Upper lobe of right lung (tissue), 1 donor: ENCODE measurements around the gene HMGXB4. TPM values are rescaled to one million over a fixed set of nuclear protein-coding genes. Genes with fewer than 3 reads are reported as not detected.

Experiments used
- ATAC-seq: fragments of 200-7000 bp; cut with Tn5 transposase; one replicate; pipeline ENCODE4 v1.9.1; 2020; ENCODE audit warnings: mild to moderate bottlenecking, moderate library complexity
- DNase-seq: peaks from one replicate; pipeline ENCODE4 v3.0.0-alpha.2; 2020
- H3K27ac ChIP-seq: fragments of 200-600 bp; one replicate; pipeline ENCODE4 v1.8.0; 2022
- H3K27me3 ChIP-seq: fragments of 200-600 bp; one replicate; pipeline ENCODE4 v1.8.0; 2022; ENCODE audit warnings: mild to moderate bottlenecking
- H3K36me3 ChIP-seq: fragments of 200-600 bp; one replicate; pipeline ENCODE4 v1.8.0; 2022
- H3K4me1 ChIP-seq: fragments of 200-600 bp; one replicate; pipeline ENCODE4 v1.8.0; 2022
- H3K4me3 ChIP-seq: fragments of 200-600 bp; one replicate; pipeline ENCODE4 v1.8.0; 2022; ENCODE audit warnings: mild to moderate bottlenecking
- H3K9me3 ChIP-seq: fragments of 200-600 bp; one replicate; pipeline ENCODE4 v1.8.0; 2022
- intact Hi-C: fragments of 100-400 bp; cut with DNase I; formaldehyde crosslinking; loops from one replicate; pipeline ENCODE4 v1.11.0; 2022
- total RNA-seq: library from RNA; stranded (reverse); fragmentation: NEBNext Ultra II Directional; extraction: Animal tissue kit (Norgen Biotek cat#: 25700); gene quantifications from one replicate; pipeline ENCODE4 v1.2.1, GENCODE V29; 2021
- TF ChIP-seq, protein P1 (sequence below): fragments of 200-600 bp; IDR thresholded peaks from one replicate; pipeline ENCODE4 v1.8.0; 2022; ENCODE audit warnings: antibody characterized with exemption
- donor health status: DM: no; HTN: yes; CAD: no; lungs with severe emphysema.

HMGXB4 gene
- total RNA-seq, 1 donor from 2014 or later = 17.5 TPM

DNA sequence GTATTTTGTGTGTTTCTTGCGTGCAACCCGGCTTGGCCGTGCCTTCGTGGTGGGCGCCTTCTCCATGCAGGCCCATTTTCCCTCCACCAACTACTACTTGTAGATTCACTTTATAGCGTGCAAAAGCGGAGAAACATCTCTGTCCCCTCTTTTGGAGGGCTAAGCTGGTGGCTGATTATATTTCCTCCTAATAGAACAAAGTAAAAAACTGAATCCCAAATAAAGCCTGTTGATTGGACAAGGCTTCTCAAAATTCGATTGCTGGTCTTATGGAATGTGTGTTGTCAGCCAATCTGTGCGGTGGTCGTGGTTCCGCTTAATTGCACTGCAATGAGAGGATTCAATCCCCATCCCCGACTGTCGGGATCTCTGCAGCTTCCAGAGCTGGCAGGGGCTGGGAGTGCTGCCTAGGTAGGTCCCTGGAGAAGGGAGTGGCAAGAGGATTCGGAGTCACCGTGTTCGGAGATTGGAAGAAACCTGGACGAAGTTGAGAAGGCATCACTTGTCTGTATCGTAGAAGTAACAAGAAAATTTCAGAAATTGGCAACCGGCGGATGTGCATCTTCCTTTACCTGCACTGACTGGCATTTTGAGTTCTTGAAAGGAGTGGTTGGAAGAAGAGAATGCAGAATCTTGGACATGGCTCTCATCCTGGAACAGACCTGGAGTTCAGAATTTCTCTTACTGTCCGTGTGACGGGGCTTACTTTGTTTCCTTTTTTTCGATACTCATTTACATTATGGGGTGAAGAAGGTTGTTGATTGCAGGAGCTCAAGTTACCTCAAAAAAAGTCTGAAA is 1.1 kb downstream of the HMGXB4 start:
- ATAC-seq (no peak), DNase-seq (no peak)
- Histone ChIP-seq H3K4me3 (peak overlapping the region; percentile 87), H3K27ac (peak overlapping the region; percentile 99), H3K36me3 (peaks cover 15% of the 10 kb centered on the region), H3K4me1 (peaks cover 10% of the 10 kb centered on the region), H3K9me3 (no peaks in the 10 kb centered on the region), H3K27me3 (no peaks in the 10 kb centered on the region)
- TF ChIP-seq, protein P1, sequence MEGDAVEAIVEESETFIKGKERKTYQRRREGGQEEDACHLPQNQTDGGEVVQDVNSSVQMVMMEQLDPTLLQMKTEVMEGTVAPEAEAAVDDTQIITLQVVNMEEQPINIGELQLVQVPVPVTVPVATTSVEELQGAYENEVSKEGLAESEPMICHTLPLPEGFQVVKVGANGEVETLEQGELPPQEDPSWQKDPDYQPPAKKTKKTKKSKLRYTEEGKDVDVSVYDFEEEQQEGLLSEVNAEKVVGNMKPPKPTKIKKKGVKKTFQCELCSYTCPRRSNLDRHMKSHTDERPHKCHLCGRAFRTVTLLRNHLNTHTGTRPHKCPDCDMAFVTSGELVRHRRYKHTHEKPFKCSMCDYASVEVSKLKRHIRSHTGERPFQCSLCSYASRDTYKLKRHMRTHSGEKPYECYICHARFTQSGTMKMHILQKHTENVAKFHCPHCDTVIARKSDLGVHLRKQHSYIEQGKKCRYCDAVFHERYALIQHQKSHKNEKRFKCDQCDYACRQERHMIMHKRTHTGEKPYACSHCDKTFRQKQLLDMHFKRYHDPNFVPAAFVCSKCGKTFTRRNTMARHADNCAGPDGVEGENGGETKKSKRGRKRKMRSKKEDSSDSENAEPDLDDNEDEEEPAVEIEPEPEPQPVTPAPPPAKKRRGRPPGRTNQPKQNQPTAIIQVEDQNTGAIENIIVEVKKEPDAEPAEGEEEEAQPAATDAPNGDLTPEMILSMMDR = no peak
- intact Hi-C loops = no loop called here

DNA sequence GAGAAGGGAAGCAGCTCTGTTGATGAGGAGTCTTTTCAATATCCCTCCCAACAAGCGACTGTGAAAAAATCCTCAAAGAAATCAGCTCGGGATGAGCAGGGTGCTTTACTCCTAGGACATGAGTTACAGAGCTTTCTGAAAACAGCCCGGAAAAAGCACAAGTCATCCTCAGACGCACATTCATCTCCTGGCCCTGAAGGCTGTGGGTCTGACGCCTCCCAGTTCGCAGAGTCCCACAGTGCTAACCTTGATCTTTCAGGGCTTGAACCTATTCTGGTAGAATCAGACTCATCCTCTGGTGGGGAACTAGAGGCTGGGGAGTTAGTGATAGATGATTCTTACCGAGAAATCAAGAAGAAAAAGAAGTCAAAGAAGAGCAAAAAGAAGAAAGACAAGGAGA is 7.7 kb downstream of the HMGXB4 start:
- no peak for DNase-seq
- H3K4me3 ChIP-seq = no peak overlapping the region
- intact Hi-C loops = no loop called here
- no peaks in the 10 kb centered on the region for H3K9me3 ChIP-seq
- no peaks in the 10 kb centered on the region for H3K4me1 ChIP-seq
- H3K36me3 ChIP-seq = peaks cover 77% of the 10 kb centered on the region
- TF ChIP-seq, protein P1 = no peak
- ATAC-seq = no peak
- H3K27me3 ChIP-seq = no peaks in the 10 kb centered on the region
- no peak overlapping the region for H3K27ac ChIP-seq

DNA sequence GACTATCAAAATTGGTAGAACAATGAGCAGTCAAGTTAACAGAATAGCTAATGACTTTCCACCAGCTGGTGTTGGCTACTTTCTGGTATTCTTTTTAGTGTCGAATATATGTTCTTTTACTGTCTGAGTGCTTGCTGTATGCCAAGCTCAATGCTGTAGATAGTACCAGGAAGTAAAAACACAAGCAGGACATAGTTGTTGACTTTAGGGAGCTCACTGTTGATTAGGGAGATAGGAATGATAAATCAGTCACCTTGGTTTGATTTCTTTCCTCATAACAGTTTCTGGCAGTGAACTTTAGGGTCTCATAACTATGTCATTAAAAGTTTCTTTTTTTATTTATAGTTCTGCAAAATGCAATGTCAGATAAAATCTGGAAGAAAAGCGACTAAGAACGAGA is 9.0 kb downstream of the HMGXB4 start:
- no peak overlapping the region for H3K27ac ChIP-seq
- ATAC-seq = no peak
- TF ChIP-seq, protein P1 = no peak
- DNase-seq = no peak
- intact Hi-C loops = no loop called here
- no peaks in the 10 kb centered on the region for H3K27me3 ChIP-seq
- no peaks in the 10 kb centered on the region for H3K9me3 ChIP-seq
- H3K4me1 ChIP-seq = no peaks in the 10 kb centered on the region
- H3K4me3 ChIP-seq = no peak overlapping the region
- H3K36me3 ChIP-seq = peaks cover 83% of the 10 kb centered on the region

DNA sequence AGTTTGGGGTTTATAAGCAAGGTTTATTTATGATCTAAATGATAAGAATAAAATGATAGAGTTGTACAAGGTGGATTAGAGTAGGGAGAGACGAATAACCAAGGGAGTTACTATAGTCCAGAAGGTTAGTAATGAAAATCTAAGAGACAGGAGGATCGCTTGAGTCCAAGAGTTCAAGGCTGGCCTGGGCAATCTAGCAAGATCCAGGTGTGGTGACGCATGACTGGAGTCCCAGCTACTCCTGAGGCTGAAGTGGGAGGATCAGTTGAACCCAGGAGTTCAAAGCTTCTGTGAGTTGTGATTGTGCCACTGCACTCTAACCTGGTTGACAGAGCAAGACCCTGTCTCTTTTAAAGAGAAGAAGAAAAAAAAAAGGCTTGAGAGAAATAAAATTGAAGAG is 12.3 kb downstream of the HMGXB4 start:
- Histone ChIP-seq H3K27ac (no peak overlapping the region), H3K27me3 (no peaks in the 10 kb centered on the region), H3K36me3 (peaks cover 66% of the 10 kb centered on the region), H3K4me1 (no peaks in the 10 kb centered on the region), H3K4me3 (no peak overlapping the region), H3K9me3 (no peaks in the 10 kb centered on the region)
- DNase-seq (no peak), ATAC-seq (no peak)
- TF ChIP-seq, protein P1 = no peak
- intact Hi-C loops = no loop called here

DNA sequence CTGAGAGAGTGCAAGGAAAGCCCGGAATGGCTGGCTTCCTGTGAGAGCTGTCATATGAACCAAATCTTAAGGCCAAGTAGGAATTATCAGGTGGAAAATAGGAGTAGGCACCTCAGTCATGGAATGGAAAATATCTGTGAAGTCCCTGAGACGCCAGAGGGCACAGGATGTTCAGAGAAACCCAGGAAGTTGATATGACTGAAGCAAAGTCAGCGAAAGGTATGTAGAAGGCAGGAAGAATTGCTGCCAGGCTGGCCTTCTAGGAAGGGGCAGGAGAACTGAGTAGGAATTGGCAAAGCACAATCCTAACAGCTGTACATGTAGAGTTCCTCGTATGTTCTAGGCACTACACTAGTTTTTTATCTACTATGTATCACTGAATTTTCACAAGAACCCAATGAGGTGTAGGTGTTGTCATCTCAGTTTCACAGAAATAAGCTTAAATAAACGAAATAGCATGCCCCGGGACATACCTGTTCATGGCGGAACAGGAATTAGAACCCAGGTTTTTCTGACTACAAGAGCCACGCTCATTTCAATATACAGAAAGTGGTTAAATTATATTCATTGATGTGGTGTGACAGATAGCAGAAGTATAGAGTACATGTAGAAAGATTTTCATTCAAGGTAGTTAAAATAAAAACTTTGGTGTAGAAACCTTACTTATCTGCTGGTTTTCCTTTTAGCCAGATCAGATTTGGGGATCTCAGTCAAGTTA is 17.0 kb downstream of the HMGXB4 start:
- no peaks in the 10 kb centered on the region for H3K9me3 ChIP-seq
- DNase-seq (no peak), ATAC-seq (no peak)
- intact Hi-C loops = no loop called here
- H3K4me1 ChIP-seq = no peaks in the 10 kb centered on the region
- TF ChIP-seq, protein P1 = no peak
- H3K36me3 ChIP-seq = peaks cover 23% of the 10 kb centered on the region
- H3K4me3 ChIP-seq = no peak overlapping the region
- no peak overlapping the region for H3K27ac ChIP-seq
- no peaks in the 10 kb centered on the region for H3K27me3 ChIP-seq
